ENCODE measurements around the gene SFT2D1.

SFT2D1 gene

GRCh38 chr6:166282394-166283032, 59.8 kb downstream of the SFT2D1 start:
- Histone ChIP-seq H2BK12ac (ENCODE audit: low read length in 2 of 2) (no peak overlapping the region), H3K27ac (ENCODE audit: low read length, poor library complexity, severe bottlenecking) (no peak overlapping the region), H2BK5ac (ENCODE audit: low read depth, low read length, poor library complexity, severe bottlenecking) (no peak overlapping the region), H3K9me3 (ENCODE audit: control insufficient read depth, low read length) (no peaks in the 10 kb centered on the region), H2BK120ac (ENCODE audit: low read depth, low read length) (no peak overlapping the region), H4K91ac (ENCODE audit: low read length) (no peak overlapping the region), H4K8ac (ENCODE audit: low read length) (no peak overlapping the region), H3K18ac (ENCODE audit: low read depth in 1 of 2, low read length in 2 of 2) (no peak overlapping the region), H3K23ac (ENCODE audit: low read length in 2 of 2) (no peak overlapping the region), H3K4me2 (ENCODE audit: low read length, poor library complexity, severe bottlenecking) (no peak overlapping the region), H2AFZ (ENCODE audit: low read depth, low read length) (no peak overlapping the region), H2AK5ac (ENCODE audit: low read length, severe bottlenecking) (no peak overlapping the region), H3K4me3 (ENCODE audit: insufficient read depth in 1 of 2, low read depth in 1 of 2, low read length in 2 of 2) (no peak overlapping the region), H2BK15ac (ENCODE audit: low read depth, poor library complexity, severe bottlenecking) (no peak overlapping the region), H3K79me1 (replicated peaks; ENCODE audit: low read length, poor library complexity, severe bottlenecking) (no peaks in the 10 kb centered on the region), H3K9ac (ENCODE audit: low read length) (no peak overlapping the region), H3K14ac (ENCODE audit: low read length in 2 of 2) (no peak overlapping the region), H3K27me3 (ENCODE audit: control insufficient read depth in 1 of 2, insufficient read depth in 1 of 2, low read length in 2 of 2) (peaks cover 29 to 52% of the 10 kb centered on the region in 2 experiments), H3K36me3 (ENCODE audit: control insufficient read depth in 1 of 2, insufficient read depth in 2 of 2, low read depth in 1 of 2, low read length in 2 of 2) (no peaks in the 10 kb centered on the region), H3K4ac (ENCODE audit: low read depth in 1 of 2, low read length in 2 of 2) (no peak overlapping the region), H3K4me1 (ENCODE audit: control insufficient read depth, insufficient read depth, low read depth, low read length) (peaks cover 2% of the 10 kb centered on the region)
- WGBS: 90% methylated on average over 8 of the region's 11 CpGs
- no peak for DNase-seq

- H2BK120ac ChIP-seq (ENCODE audit: low read depth, low read length): no peak overlapping the region
- H3K4me1 ChIP-seq (ENCODE audit: control insufficient read depth, insufficient read depth, low read depth, low read length): peaks cover 2% of the 10 kb centered on the region
- no peak overlapping the region for H4K8ac ChIP-seq (ENCODE audit: low read length)
- no peak overlapping the region for H4K91ac ChIP-seq (ENCODE audit: low read length)
- H3K27me3 ChIP-seq (ENCODE audit: control insufficient read depth in 1 of 2, insufficient read depth in 1 of 2, low read length in 2 of 2): peaks cover 34 to 62% of the 10 kb centered on the region in 2 experiments
- no peak overlapping the region for H3K4me2 ChIP-seq (ENCODE audit: low read length, poor library complexity, severe bottlenecking)
- H3K18ac ChIP-seq (ENCODE audit: low read depth in 1 of 2, low read length in 2 of 2): no peak overlapping the region
- WGBS: 94% methylated on average over 9 of the region's 9 CpGs
- no peak overlapping the region for H2AFZ ChIP-seq (ENCODE audit: low read depth, low read length)
- H2AK5ac ChIP-seq (ENCODE audit: low read length, severe bottlenecking): no peak overlapping the region
- H2BK5ac ChIP-seq (ENCODE audit: low read depth, low read length, poor library complexity, severe bottlenecking): no peak overlapping the region
- H3K14ac ChIP-seq (ENCODE audit: low read length in 2 of 2): no peak overlapping the region
- no peak overlapping the region for H2BK12ac ChIP-seq (ENCODE audit: low read length in 2 of 2)
- no peaks in the 10 kb centered on the region for H3K9me3 ChIP-seq (ENCODE audit: control insufficient read depth, low read length)
- H3K9ac ChIP-seq (ENCODE audit: low read length): no peak overlapping the region
- no peaks in the 10 kb centered on the region for H3K79me1 ChIP-seq (replicated peaks; ENCODE audit: low read length, poor library complexity, severe bottlenecking)
- no peaks in the 10 kb centered on the region for H3K36me3 ChIP-seq (ENCODE audit: control insufficient read depth in 1 of 2, insufficient read depth in 2 of 2, low read depth in 1 of 2, low read length in 2 of 2)
- H3K4ac ChIP-seq (ENCODE audit: low read depth in 1 of 2, low read length in 2 of 2): no peak overlapping the region
- no peak overlapping the region for H3K27ac ChIP-seq (ENCODE audit: low read length, poor library complexity, severe bottlenecking)
- no peak for DNase-seq
- no peak overlapping the region for H3K23ac ChIP-seq (ENCODE audit: low read length in 2 of 2)
- no peak overlapping the region for H3K4me3 ChIP-seq (ENCODE audit: insufficient read depth in 1 of 2, low read depth in 1 of 2, low read length in 2 of 2)
- no peak overlapping the region for H2BK15ac ChIP-seq (ENCODE audit: low read depth, poor library complexity, severe bottlenecking)
These were observed 61.2 kb downstream of the SFT2D1 start for GRCh38 chr6:166281104-166281503.

- Histone ChIP-seq H2BK12ac (ENCODE audit: low read length in 2 of 2) (no peak overlapping the region), H3K27ac (ENCODE audit: low read length, poor library complexity, severe bottlenecking) (no peak overlapping the region), H3K9ac (ENCODE audit: low read length) (no peak overlapping the region), H2AFZ (ENCODE audit: low read depth, low read length) (no peak overlapping the region), H3K4ac (ENCODE audit: low read depth in 1 of 2, low read length in 2 of 2) (no peak overlapping the region), H4K91ac (ENCODE audit: low read length) (no peak overlapping the region), H3K23ac (ENCODE audit: low read length in 2 of 2) (no peak overlapping the region), H3K36me3 (ENCODE audit: control insufficient read depth in 1 of 2, insufficient read depth in 2 of 2, low read depth in 1 of 2, low read length in 2 of 2) (no peaks in the 10 kb centered on the region), H3K4me3 (ENCODE audit: insufficient read depth in 1 of 2, low read depth in 1 of 2, low read length in 2 of 2) (no peak overlapping the region), H4K8ac (ENCODE audit: low read length) (no peak overlapping the region), H3K4me1 (ENCODE audit: control insufficient read depth, insufficient read depth, low read depth, low read length) (peaks cover 2% of the 10 kb centered on the region), H2BK15ac (ENCODE audit: low read depth, poor library complexity, severe bottlenecking) (no peak overlapping the region), H3K14ac (ENCODE audit: low read length in 2 of 2) (no peak overlapping the region), H3K4me2 (ENCODE audit: low read length, poor library complexity, severe bottlenecking) (no peak overlapping the region), H3K18ac (ENCODE audit: low read depth in 1 of 2, low read length in 2 of 2) (no peak overlapping the region), H3K9me3 (ENCODE audit: control insufficient read depth, low read length) (no peaks in the 10 kb centered on the region), H3K79me1 (replicated peaks; ENCODE audit: low read length, poor library complexity, severe bottlenecking) (no peaks in the 10 kb centered on the region), H2BK120ac (ENCODE audit: low read depth, low read length) (no peak overlapping the region), H2BK5ac (ENCODE audit: low read depth, low read length, poor library complexity, severe bottlenecking) (no peak overlapping the region), H3K27me3 (ENCODE audit: control insufficient read depth in 1 of 2, insufficient read depth in 1 of 2, low read length in 2 of 2) (peaks cover 31 to 50% of the 10 kb centered on the region in 2 experiments), H2AK5ac (ENCODE audit: low read length, severe bottlenecking) (no peak overlapping the region)
- DNase-seq: no peak
- 89% methylated on average over 1 of the region's 1 CpG for WGBS
These were observed 63.0 kb downstream of the SFT2D1 start for GRCh38 chr6:166279393-166279679.

GRCh38 chr6:166278579-166279392, 63.6 kb downstream of the SFT2D1 start:
- no peaks in the 10 kb centered on the region for H3K36me3 ChIP-seq (ENCODE audit: control insufficient read depth in 1 of 2, insufficient read depth in 2 of 2, low read depth in 1 of 2, low read length in 2 of 2)
- H3K27ac ChIP-seq (ENCODE audit: low read length, poor library complexity, severe bottlenecking): no peak overlapping the region
- no peak overlapping the region for H2BK5ac ChIP-seq (ENCODE audit: low read depth, low read length, poor library complexity, severe bottlenecking)
- H3K9ac ChIP-seq (ENCODE audit: low read length): no peak overlapping the region
- no peak overlapping the region for H3K18ac ChIP-seq (ENCODE audit: low read depth in 1 of 2, low read length in 2 of 2)
- no peaks in the 10 kb centered on the region for H3K9me3 ChIP-seq (ENCODE audit: control insufficient read depth, low read length)
- no peaks in the 10 kb centered on the region for H3K79me1 ChIP-seq (replicated peaks; ENCODE audit: low read length, poor library complexity, severe bottlenecking)
- H3K4ac ChIP-seq (ENCODE audit: low read depth in 1 of 2, low read length in 2 of 2): no peak overlapping the region
- no peak overlapping the region for H2BK12ac ChIP-seq (ENCODE audit: low read length in 2 of 2)
- DNase-seq: no peak
- no peak overlapping the region for H4K8ac ChIP-seq (ENCODE audit: low read length)
- H3K4me2 ChIP-seq (ENCODE audit: low read length, poor library complexity, severe bottlenecking): no peak overlapping the region
- H3K4me1 ChIP-seq (ENCODE audit: control insufficient read depth, insufficient read depth, low read depth, low read length): peaks cover 2% of the 10 kb centered on the region
- no peak overlapping the region for H3K23ac ChIP-seq (ENCODE audit: low read length in 2 of 2)
- H2AFZ ChIP-seq (ENCODE audit: low read depth, low read length): no peak overlapping the region
- H2AK5ac ChIP-seq (ENCODE audit: low read length, severe bottlenecking): no peak overlapping the region
- no peak overlapping the region for H3K4me3 ChIP-seq (ENCODE audit: insufficient read depth in 1 of 2, low read depth in 1 of 2, low read length in 2 of 2)
- H3K27me3 ChIP-seq (ENCODE audit: control insufficient read depth in 1 of 2, insufficient read depth in 1 of 2, low read length in 2 of 2): peaks cover 27 to 45% of the 10 kb centered on the region in 2 experiments
- no peak overlapping the region for H4K91ac ChIP-seq (ENCODE audit: low read length)
- H3K14ac ChIP-seq (ENCODE audit: low read length in 2 of 2): no peak overlapping the region
- no peak overlapping the region for H2BK120ac ChIP-seq (ENCODE audit: low read depth, low read length)
- no peak overlapping the region for H2BK15ac ChIP-seq (ENCODE audit: low read depth, poor library complexity, severe bottlenecking)
- 84% methylated on average over 7 of the region's 8 CpGs for WGBS
